Activated CD8-positive, alpha-beta memory T cell treated with anti-CD3 and anti-CD28 coated beads for 48 hours (primary cell): ENCODE results near the gene HS3ST4.

Experiments
- DNase-seq, 3 experiments: peaks; one replicate each; pipeline ENCODE4 v3.0.0-alpha.2; 2020; ENCODE audit warnings: low read depth in 2 of 3, low spot score in 2 of 3

Gene HS3ST4

DNA sequence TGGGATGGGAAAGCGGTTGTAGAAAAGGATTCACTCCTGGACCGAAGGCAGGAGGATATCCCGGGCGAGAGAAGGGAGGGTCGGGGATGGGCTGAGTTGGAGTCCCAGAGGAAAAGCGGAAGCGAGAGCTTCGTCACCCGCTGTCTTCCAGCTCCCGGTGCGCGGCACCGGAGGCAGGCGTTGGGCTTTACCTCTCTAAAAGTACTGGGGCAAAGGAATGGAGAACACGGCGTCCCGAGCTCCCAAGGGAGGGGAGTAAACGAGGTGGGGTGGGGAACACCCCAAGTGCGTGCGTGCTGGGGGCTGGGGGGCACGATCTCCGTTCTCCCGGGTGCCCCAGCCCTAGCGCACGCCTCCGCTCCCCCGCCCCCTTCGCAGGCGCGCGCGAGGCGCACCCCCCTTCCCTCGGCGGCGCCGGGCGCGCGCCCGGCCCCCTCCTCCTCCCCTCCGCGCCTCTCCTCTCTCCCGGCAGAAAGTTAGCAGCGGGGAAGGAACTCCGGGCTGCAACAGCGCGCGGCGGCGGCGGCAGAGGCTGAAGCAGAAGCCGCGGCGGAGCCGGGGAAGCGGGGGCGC, at the start of gene HS3ST4:
HS3ST4 (plus strand) TSS at position 441 of the 573 bp plus-strand sequence.
- DNase-seq = no peak

DNA sequence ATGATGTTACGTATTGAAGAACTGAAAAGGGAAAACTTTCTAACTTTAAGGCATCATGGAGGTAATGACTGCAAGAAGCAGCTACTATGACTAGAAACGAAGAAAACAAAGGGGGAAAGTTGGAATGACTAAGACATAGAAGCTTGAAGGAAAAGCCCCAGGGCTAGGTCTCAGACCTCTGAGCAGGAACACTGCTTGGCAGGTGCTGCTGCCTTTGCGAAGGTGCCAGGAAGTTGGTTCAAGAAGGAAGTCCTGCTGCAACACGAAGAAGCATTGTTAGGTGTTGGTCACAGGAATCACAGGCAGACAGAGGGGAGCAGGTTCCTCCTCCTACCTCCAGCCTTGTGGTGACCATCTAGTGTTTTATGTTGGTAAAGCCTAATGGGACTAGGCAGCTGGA, 48.1 kb upstream of the HS3ST4 start:
- no peak for DNase-seq

DNA sequence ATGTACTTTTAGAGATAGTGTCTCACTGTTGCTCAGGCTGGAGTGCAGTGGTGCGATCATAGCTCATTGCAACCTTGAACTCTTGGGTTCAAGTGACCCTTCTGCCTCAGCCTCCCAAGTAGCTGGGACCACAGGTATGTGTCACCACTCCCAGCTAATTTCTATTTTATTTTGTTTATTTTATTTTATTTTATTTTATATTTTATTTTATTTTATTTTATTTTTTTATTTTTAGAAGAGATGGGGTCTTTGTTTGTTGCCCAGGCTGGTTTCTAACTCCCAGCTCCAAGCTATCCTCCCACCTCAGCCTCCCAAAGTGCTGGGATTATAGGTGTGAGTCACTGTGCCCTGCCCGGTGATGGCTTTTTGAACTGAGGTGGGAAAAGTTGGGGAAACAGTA, 35.1 kb upstream of the HS3ST4 start:
- no peak for DNase-seq

DNA sequence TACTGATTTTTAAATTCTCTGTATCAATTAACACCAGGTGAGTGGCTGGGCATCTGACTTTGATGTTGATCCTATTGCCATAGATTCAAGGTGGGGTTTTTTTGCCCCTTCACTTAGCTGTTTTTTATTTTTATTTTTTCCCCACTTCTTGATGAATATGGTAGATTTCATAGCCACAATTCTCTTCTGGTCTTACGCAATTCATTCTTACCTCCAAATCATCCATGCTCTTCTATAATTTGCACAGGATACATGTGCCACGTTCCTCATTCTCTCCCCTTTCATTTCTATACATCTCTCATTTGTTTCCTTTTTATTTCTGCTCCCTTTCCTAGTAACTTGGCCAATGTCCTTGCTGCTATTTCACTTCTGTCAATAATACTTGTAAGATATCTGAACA, 14.9 kb upstream of the HS3ST4 start:
- no peak for DNase-seq

DNA sequence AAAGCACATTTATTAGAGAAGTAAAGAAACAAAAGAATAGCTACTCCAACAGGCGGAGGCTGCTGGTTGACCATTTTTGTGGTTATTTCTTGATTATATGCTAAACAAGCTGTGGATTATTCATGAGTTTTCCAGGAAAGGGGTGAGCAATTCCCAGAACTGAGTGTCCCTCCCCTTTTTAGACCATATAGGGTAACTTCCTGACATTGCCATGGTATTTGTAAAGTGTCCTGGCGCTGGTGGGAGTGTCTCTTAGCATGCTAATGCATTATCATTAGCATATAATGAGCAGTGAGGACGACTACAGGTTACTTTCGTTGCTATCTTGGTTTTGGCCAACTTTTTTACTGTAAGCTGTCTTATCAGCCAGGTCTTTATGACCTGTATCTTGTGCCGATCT, 12.2 kb upstream of the HS3ST4 start:
- DNase-seq = no peak

DNA sequence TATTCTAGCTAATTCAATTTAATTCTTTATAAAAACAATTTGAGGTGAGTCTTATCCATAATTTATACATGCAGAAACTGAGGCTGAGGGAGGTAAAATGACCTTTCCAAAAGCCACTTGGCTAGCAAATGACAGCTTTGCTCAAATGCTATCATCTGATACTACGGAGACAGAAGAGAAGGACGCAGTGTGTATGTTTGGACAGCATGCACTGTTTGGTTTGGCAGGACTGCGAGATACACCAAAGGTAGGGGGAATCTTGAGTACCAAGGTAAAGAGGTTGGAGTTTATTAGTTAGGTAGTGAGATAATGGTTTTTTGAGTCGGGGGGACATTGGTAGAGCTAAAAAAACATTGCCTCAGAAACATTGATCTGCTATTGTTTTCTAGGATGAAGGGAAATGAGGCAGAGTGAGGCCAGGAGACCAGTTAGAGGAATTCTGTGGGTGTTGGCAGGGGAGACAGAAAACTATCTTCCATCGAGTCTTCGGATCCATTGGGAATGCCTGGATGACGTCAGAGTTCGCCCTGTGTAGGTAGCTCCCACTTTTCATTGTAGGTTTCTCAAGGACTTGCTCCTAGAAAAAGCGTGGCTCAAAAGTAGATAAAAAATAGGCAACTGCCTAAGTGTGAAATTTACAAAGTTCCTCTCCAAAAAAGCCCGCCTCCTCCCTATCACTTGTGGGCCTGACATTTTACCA, 2.5 kb upstream of the HS3ST4 start:
- DNase-seq = no peak

DNA sequence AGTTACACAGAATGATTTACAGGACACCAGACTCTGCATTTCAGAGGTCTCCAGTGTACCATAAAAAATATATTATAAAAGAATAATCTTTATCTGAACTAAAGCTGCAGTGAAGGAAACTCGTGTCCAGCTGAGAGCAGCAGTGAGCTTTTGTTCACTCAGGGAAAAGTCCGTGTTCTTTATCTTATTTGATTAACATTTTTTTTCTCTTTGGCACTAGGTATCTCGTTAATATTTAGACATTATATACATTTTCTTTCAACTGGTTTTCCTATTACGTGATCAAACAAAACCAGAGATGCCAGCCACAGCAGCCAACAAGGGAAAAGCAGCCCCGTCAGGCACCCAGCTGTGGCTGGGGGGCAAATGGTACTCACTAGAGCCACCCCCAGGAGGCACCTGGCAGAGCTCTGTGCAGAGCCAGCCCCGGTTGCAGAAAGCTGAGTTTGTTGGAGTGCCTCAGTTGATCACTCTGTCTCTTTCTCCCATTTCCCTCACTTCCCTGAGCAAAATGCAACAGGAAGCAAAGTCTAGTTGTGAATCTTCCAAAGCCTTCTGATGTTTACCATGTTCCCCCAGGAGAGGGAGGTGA, 1.1 kb upstream of the HS3ST4 start:
- no peak for DNase-seq

DNA sequence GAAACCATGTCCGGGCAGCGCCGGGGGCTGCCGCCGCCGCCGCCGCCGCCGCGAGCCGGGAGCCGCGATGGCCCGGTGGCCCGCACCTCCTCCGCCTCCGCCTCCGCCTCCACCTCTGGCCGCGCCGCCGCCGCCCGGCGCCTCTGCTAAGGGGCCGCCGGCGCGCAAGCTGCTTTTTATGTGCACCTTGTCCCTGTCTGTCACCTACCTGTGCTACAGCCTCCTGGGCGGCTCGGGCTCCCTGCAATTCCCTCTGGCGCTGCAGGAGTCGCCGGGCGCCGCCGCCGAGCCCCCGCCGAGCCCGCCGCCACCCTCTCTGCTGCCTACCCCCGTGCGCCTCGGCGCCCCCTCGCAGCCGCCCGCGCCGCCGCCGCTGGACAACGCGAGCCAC, 587 bp downstream of the HS3ST4 start:
- DNase-seq = no peak

DNA sequence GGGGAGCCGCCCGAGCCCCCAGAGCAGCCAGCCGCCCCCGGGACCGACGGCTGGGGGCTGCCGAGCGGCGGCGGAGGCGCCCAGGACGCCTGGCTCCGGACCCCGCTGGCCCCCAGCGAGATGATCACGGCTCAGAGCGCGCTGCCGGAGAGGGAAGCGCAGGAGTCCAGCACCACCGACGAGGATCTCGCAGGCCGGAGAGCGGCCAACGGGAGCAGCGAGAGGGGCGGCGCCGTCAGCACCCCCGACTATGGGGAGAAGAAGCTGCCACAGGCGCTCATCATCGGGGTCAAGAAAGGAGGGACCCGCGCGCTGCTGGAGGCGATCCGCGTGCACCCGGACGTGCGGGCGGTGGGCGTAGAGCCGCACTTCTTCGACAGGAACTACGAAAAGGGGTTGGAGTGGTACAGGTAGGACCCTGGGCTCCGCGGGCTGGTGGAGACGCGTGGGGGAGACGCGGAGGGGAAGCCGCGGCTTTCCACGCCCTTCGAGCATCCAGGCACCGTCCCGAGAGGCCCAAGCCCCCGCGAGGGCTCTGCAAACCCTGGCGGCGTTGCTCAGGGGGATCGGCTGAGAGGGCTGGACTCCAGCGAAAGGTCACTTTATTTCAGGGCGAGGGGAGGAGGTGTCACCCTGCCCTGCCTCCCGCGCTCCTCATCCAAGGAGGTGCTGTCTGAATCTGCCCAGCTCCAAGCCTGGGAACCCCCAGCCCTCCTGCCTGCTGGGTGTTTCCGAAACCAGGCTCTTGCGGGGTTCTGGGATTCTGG, 1.2 kb downstream of the HS3ST4 start:
- no peak for DNase-seq

DNA sequence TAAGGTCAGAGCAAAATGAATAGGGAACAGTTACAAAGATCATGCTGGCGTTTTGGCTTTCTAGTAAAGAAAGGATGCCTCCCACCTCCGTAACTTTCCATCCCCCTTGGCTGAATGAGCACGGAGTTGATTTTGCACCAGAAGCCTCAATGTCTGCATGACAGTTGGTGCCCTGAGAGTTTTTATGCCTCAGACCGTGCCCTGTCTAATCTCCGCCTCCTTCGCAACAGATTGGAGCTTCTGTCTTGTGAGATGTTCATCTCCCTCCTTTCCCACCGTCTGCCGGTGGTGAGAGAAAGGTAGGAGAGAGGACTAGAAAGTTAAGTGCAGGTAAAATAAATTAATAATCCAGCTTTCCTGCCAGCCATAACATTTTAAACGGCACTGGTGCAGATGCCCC, 1.9 kb downstream of the HS3ST4 start:
- no peak for DNase-seq

DNA sequence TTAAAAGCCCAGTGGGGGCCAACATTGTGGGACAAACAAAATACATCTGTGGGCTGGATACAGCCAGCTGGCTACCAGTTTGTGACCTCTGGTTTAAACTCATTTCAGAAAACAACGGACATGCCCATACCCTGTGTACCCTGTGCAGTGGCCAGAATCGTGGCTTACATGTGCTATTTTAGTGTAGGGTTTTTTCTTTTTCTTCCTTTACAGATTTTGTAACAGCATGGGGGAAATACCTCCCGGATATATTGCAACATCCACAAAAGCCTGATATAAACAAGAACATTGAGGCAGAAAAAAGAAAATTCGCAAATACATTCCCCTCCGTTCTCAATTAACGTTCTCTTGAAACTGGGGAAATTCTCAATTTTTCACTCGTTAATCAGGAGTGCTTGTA, 7.3 kb downstream of the HS3ST4 start:
- no peak for DNase-seq

DNA sequence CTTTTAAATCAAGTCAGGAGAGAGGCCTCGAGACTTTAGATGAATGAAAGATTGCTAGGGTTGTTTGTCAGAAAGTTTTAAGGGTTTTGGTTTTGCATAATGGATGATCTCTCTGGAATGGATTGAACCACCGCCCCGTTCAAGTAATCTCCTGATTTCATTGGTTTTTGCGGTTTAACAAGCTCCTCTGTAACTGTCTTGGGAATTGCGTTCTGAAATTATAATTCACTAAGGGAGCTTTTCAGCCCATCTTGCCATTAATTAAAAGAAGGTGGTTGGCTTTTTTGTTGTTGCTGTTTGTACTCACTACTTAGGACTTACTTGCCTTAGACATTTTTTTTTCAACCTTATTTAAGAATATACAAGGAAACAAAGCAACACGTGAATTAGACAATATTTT, 8.8 kb downstream of the HS3ST4 start:
- no peak for DNase-seq

DNA sequence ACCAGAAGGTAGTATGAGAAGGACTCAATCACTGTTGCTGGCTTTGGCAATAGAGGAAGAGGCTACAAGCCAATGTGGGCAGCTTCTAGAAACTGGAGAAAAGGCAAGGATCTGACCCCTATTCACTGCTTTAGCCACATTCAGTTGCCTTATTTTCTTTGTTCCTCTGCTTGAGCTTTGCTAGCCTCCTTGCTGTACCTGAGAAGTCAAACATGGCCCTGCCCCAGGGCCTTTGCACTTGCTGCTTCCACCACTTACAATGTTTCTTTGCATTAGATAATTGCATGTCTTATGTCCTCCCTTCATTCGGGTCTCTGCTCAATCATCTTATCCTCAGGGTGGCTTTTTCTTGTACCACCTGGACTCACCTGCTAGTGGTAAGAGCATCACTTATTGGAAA, 15.8 kb downstream of the HS3ST4 start:
- DNase-seq = no peak

DNA sequence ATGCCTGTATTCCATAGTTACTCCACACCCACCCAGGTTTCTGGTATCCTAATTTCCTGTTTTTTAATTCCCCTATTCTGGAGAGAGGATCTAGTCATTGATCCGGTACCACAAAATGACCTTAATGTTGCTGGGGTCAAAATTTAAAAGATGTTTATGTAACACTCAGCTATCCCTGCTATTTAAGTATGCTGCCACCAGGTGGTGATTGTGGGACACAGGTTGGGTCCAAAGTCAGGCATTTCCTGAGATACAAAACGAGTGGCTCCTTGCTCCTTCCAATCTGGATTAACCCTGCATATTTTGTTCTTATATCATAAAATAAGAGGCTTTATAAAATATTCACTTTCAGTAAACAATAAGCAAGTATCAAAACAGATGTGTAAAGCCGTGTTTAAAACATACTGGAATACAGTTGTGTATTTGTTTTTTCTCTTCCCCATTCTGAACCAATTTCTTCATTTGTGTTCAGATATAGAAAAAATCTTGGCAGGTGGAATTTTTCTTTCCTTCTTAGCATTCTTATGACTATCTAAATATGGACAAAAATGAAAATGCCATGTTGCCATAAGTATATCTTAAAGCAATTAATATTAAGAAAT, 16.3 kb downstream of the HS3ST4 start:
- no peak for DNase-seq

DNA sequence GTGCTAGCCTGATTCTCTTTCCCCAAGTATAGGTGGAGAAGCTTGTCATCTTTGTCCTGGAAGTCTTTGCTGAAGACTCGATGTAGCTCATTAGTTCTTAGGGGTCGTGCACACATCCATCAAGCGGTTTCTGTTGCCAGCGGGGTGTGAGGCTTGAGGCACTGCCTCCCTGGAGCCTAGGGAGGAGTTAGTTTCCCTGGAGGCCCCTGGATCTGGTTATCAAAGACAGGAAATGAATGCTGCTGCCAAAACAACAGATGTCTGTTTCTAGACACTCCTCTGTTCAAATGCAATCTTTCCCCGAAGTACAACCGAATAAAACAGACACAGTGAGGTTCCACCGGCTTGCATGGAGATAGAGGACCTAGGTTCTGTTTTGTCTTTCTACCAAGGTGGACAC, 17.5 kb downstream of the HS3ST4 start:
- DNase-seq = no peak

DNA sequence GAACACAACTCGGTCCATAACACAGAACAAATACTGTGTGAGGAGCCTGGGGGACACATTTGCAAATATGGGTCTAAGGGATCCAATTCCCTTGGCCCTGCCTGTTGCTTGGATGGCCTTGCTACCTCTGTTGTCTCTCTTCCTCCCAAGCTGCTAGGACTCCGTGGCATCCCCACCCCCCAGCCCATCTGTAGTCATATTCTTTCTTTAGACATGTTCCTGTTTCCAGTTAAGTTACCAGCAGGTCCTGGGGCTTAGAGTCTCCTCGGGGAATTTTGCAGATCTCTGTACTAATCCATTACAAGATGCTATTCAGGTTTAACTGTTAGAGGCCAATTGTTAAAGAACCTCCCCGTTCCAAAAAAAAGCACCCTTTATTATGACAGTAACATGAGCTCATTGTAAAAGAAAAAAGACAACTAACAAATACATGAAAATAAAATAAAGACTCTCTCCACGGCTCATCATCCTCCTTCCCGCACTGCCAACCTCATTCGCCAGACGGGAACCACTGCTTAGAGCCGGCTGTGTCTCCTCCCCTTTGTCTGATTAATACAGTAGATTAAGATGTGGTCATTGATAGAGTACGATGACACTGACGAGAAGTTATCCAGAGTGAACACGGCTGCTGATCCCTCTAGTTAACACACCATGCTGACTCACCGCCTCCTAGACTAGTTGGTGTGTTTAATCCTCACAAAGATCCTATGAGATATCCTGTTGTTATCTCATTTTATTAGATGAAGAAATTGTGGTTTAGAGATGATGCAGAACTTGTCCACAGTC, 22.2 kb downstream of the HS3ST4 start:
- DNase-seq = no peak

DNA sequence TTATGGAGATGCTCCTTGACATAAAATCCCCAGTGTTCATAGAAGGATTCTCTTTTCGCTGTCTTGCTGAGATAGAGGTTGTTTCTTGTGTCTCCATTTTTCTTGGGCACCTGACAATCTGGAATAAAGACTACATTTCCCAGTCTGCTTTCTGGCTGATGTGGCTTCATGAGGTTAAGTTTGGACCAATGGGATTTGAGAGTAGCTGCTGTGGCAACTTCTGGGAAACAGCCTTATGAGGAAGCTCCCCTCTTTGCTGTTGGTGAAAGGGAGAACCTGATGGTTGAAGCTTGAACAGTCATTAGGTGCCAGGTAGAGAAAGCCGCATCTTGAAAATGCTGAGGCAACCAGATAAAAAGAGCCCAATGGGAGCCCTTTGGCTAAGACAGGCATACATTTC, 24.4 kb downstream of the HS3ST4 start:
- no peak for DNase-seq

DNA sequence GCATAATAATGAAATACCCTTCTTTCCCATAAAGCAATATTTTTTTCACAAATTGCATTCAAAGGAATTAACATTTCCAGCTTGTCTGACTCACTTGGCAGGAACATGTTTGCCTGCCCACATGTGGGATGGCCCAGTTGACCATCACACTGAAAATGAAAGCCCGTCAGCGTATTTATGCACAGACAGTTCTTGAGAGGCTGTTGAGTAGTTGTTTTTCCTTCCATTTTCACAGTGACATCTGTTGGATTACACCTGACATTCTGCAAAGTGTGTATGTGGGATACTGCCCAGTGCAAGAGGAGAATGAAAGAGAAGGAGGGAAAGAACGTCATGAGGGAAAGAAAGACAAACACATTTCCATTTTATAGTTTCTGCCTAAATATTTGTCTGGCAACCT, 29.7 kb downstream of the HS3ST4 start:
- no peak for DNase-seq

DNA sequence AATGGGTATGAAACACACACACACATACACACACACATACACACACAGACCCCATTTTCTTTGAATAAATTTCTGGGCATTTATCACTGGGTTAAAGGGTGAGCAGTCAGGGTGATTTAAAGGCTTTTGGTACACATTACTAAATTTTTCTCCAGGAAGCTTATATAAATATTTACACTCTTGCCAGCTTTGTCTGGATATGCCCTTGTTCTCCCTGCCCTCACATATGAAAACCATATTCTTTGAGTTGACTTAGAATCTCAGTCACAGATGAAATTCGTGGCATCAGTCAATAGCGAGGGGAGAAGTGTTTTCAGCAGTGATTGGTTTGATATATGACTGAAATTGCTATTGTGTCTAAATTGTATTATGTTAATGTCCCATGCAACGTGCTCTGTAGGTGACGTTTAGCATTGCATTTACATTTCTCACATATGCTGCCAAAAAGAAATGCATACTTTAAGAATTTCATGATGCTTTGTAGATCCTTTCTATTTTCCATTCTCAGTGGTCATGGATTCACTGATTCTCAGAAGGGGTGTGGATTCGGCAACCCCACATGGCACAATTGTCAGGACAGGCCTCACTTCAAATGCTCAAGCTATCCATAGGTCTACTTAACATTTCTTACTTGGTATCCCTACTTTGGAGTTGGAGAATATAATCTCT, 34.8 kb downstream of the HS3ST4 start:
- no peak for DNase-seq

DNA sequence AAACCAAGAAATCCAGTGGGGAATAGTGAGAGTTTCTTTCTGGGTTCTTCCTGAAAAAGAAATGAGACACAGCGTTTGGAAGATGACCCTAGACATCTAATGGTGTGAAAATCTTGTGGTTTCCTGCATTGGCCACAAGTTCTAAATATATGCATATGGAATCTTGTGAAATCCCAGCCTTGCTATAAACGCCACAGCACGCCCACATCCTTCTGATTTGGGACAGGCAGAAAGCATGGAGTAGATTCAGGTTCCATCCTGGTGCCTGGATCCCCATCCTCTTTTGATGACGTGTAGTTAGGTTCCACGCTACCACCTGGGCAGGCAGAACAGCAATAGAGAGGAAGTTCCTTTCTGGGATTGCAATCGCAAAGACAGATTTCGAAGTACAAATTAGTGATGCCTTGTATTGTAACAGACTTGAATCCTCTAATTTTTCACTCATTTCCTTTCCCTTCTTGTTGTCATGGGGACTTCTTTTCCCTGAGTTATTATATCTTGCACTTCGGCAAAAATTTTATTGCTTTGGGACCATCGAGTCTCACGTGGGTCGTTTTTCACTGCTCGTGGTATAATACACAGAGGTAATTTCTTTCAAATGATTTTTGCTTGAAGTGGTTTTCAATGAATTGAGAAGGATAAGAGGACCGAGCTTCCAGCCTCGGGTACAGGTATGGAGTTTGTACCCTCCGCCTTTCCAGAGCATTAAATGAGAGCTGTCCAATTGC, 37.6 kb downstream of the HS3ST4 start:
- DNase-seq = no peak
